Thoracic aorta (tissue), 2 donors: ENCODE data around the gene GRB10. TPM values are rescaled to one million over a fixed set of nuclear protein-coding genes. Genes with fewer than 3 reads are reported as not detected.

Source experiments
- ATAC-seq: fragments of 150-250 bp; one replicate; pipeline ENCODE4 v1.8.0; 2017; ENCODE audit warnings: low read depth; ENCODE audit not compliant: insufficient number of reproducible peaks, low FRiP score
- DNase-seq: peaks from one replicate; pipeline ENCODE4 v3.0.0-alpha.2; 2020; ENCODE audit warnings: low spot score
- H3K27ac ChIP-seq, 2 donors: fragments of 200-600 bp; sonication (generic); 1 replicate in 1 of 2; 2 replicates in 1 of 2; pipeline ENCODE4 v1.5.1; 2016; ENCODE audit warnings: mild to moderate bottlenecking in 2 of 2, moderate library complexity in 2 of 2
- H3K27me3 ChIP-seq: fragments of 200-600 bp; sonication (generic); replicated peaks from 2 replicates; pipeline ENCODE4 v1.6.0; 2016; ENCODE audit warnings: mild to moderate bottlenecking; ENCODE audit not compliant: insufficient read depth
- H3K36me3 ChIP-seq: fragments of 200-600 bp; sonication (generic); one replicate; pipeline ENCODE4 v1.5.1; 2016
- H3K4me1 ChIP-seq, 2 donors: fragments of 200-600 bp; sonication (generic); 1 replicate in 1 of 2; 2 replicates in 1 of 2; pipeline versions ENCODE4 v1.5.1 to v1.6.0; 2016; ENCODE audit warnings: low read depth in 2 of 2, mild to moderate bottlenecking in 1 of 2; ENCODE audit not compliant: control insufficient read depth in 1 of 2
- H3K4me3 ChIP-seq: fragments of 200-600 bp; sonication (generic); 2 replicates; pipeline ENCODE4 v1.5.1; 2016; ENCODE audit warnings: mild to moderate bottlenecking
- H3K9me3 ChIP-seq: fragments of 200-600 bp; sonication (generic); 2 replicates; pipeline ENCODE4 v1.5.1; 2016
- total RNA-seq, 2 donors: library from RNA; depleted of rRNA; stranded (reverse); fragments of >200 nt; gene quantifications; one replicate each; pipeline versions ENCODE4 v1.1.0 to v1.2.3, GENCODE V29; 2016
- TF ChIP-seq, protein P1 (sequence below): fragments of 200-600 bp; sonication (generic); IDR thresholded peaks from one replicate; pipeline ENCODE4 v1.5.1; 2019; ENCODE audit warnings: antibody characterized with exemption

Gene GRB10
- total RNA-seq, 2 donors from 2014 or later = 59.2 to 104 TPM

DNA sequence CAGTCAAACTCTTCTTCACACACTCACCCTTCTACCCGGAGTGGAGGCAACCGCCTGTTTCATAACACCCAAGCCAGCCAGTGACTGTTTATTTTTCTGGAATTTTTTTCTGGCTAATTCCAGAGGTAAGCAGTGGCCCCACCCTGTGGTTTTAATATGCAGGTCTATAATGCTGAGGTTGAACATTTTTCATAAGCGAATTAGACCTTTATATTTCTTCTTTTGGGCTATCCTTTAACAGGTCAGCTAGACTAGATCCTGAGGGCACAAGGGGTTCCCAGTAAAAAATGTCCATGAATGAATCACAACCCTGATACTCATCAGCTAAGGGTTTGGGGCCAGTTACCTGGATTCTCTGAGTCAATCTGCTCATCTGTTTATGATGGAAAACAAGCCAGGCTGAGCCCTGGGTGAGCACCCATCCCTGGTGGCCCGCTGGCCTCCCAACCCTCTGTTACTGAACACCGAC lies 76.2 kb downstream of the GRB10 start:
- DNase-seq (no peak), ATAC-seq (no peak)
- peak overlapping the region; percentile 40 to 61 for H3K27ac ChIP-seq
- H3K9me3 ChIP-seq = no peaks in the 10 kb centered on the region
- H3K4me3 ChIP-seq = no peak overlapping the region
- H3K4me1 ChIP-seq = peaks cover 21 to 41% of the 10 kb centered on the region in 2 donors
- no peaks in the 10 kb centered on the region for H3K27me3 ChIP-seq
- no peaks in the 10 kb centered on the region for H3K36me3 ChIP-seq
- TF ChIP-seq, protein P1, sequence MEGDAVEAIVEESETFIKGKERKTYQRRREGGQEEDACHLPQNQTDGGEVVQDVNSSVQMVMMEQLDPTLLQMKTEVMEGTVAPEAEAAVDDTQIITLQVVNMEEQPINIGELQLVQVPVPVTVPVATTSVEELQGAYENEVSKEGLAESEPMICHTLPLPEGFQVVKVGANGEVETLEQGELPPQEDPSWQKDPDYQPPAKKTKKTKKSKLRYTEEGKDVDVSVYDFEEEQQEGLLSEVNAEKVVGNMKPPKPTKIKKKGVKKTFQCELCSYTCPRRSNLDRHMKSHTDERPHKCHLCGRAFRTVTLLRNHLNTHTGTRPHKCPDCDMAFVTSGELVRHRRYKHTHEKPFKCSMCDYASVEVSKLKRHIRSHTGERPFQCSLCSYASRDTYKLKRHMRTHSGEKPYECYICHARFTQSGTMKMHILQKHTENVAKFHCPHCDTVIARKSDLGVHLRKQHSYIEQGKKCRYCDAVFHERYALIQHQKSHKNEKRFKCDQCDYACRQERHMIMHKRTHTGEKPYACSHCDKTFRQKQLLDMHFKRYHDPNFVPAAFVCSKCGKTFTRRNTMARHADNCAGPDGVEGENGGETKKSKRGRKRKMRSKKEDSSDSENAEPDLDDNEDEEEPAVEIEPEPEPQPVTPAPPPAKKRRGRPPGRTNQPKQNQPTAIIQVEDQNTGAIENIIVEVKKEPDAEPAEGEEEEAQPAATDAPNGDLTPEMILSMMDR = no peak

DNA sequence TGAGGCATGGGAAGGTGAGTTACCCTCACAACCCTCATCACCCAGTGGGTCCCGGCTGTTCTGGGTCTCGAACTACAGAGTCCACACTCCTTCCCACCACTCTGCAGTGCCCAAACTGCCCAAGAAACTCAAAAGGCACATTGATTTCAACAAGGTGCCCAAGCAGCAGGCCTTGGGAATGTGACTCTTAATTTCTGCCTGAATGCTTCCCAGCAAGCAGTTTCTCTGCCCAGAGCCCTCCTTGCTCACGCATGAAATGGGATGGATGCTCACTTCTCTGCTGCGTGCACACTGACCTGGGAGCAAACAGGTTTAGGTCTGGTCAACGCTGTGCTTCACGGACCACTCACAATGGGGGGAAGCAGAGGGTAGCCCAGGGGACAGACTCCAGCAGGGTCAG lies 77.9 kb downstream of the GRB10 start:
- TF ChIP-seq, protein P1 = no peak
- no peaks in the 10 kb centered on the region for H3K9me3 ChIP-seq
- no peaks in the 10 kb centered on the region for H3K27me3 ChIP-seq
- no peaks in the 10 kb centered on the region for H3K36me3 ChIP-seq
- no peak for ATAC-seq
- no peak overlapping the region for H3K4me3 ChIP-seq
- peaks cover 11 to 28% of the 10 kb centered on the region in 2 donors for H3K4me1 ChIP-seq
- no peak for DNase-seq
- no peak overlapping the region for H3K27ac ChIP-seq

DNA sequence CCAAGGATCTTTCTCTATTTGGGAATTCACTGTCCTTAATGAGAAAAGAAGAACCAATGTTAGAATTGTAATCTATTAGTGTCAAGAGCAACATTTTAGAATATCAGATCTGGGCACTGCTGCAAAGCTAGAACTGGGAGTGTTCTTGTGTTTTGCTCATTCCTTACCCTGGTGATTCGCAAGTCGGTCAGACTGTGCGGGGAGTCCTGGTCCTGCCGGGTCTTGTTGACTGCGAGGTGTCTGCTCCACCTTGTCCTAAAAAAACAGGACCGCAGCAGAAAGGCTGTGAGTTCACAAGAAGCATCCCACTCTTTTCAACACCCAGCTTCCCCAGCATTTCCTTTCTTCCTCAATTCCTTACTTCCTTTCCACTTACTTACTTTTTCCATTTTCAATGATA lies 79.0 kb downstream of the GRB10 start:
- TF ChIP-seq, protein P1 = no peak
- Histone ChIP-seq H3K27me3 (no peaks in the 10 kb centered on the region), H3K4me1 (peaks cover 11 to 24% of the 10 kb centered on the region in 2 donors), H3K9me3 (no peaks in the 10 kb centered on the region), H3K36me3 (no peaks in the 10 kb centered on the region), H3K4me3 (no peak overlapping the region), H3K27ac (no peak overlapping the region)
- no peak for ATAC-seq
- no peak for DNase-seq

DNA sequence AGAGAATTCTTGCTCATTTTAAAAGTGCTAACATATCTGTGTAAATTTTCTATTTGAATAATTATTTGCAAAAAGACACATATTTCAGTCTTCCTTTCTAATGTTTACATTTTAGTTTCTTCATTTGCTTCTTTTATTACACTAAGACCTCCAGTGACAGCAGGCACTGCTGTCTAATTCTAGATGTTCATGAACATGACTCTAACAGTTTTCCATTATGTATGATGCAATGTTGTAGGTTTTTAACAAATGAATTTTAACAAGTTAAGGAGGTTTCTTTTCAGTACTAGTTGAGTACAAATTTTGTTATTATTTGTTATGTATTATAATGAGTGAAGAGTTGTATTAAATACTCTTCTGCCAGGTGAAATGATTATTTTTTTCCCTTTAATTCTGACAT lies 83.6 kb downstream of the GRB10 start:
- TF ChIP-seq, protein P1 = no peak
- no peak for ATAC-seq
- Histone ChIP-seq H3K4me1 (peaks cover 0 to 11% of the 10 kb centered on the region in 2 donors), H3K9me3 (no peaks in the 10 kb centered on the region), H3K27ac (no peak overlapping the region), H3K4me3 (no peak overlapping the region), H3K36me3 (no peaks in the 10 kb centered on the region), H3K27me3 (no peaks in the 10 kb centered on the region)
- no peak for DNase-seq

DNA sequence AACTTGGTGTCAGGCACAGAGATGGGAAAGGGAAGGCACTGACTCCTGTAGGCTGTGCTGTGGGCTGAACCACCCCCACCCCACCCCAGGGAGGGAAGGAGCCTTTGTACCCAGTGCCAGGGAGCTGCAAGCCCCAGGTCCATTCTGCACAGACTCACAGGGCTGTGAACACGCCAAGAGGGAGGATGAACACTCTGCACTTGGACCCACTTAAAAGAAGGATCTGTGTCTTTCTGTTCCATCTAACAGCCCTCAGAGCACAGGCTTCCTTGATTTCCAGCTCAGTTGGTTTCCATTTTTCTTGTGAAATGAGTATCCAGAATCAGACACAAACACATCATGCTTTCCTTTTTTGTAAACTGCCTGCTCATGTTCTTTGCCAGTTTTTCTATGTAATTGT lies 84.9 kb downstream of the GRB10 start:
- H3K9me3 ChIP-seq = no peaks in the 10 kb centered on the region
- no peaks in the 10 kb centered on the region for H3K27me3 ChIP-seq
- no peak overlapping the region for H3K27ac ChIP-seq
- TF ChIP-seq, protein P1 = no peak
- DNase-seq (no peak), ATAC-seq (no peak)
- H3K4me1 ChIP-seq = peaks cover 6 to 11% of the 10 kb centered on the region in 2 donors
- no peak overlapping the region for H3K4me3 ChIP-seq
- no peaks in the 10 kb centered on the region for H3K36me3 ChIP-seq
